CD4-positive, alpha-beta T cell (primary cell): Measurements from ENCODE around the gene DGKB. TPM values are rescaled to one million over a fixed set of nuclear protein-coding genes. Genes with fewer than 3 reads are reported as not detected.

Experiments
- ATAC-seq: fragments of 200-7000 bp; cut with Tn5 transposase; one replicate; pipeline ENCODE4 v1.10.0; 2022; ENCODE audit warnings: mild to moderate bottlenecking; ENCODE audit not compliant: poor library complexity
- CTCF ChIA-PET: fragments of 350-600 bp; sonication (Branson Sonifier 250); formaldehyde crosslinking; loops from one replicate; lab custom pipeline; 2021; ENCODE audit warnings: antibody characterized with exemption, inconsistent platforms; lab: Charles Lee
- POLR2A ChIA-PET: fragments of 350-600 bp; sonication (Branson Sonifier 250); formaldehyde crosslinking; loops from one replicate; lab custom pipeline; 2021; ENCODE audit warnings: antibody characterized with exemption, inconsistent platforms; lab: Charles Lee
- DNase-seq, 14 experiments: peaks; one replicate each; pipeline ENCODE4 v3.0.0-alpha.2; 2013 to 2020; ENCODE audit warnings: mixed read lengths in 2 of 14
- H3K27ac ChIP-seq, 2 donors: one replicate each; pipeline versions ENCODE4 v1.5.1 to v1.7.0; 2013; ENCODE audit warnings: low read length in 2 of 2, low read depth in 1 of 2, mild to moderate bottlenecking in 1 of 2
- H3K27me3 ChIP-seq, 2 experiments: 1 replicate in 1 of 2; 2 replicates in 1 of 2; pipeline versions ENCODE4 v1.6.1 to v1.7.0; 2013; ENCODE audit warnings: low read length in 2 of 2, control low read depth in 1 of 2, mild to moderate bottlenecking in 1 of 2, moderate library complexity in 1 of 2; ENCODE audit not compliant: insufficient read depth in 2 of 2, control insufficient read depth in 1 of 2
- H3K36me3 ChIP-seq: one replicate; pipeline ENCODE4 v1.6.1; 2013; ENCODE audit warnings: low read length, control low read depth; ENCODE audit not compliant: insufficient read depth
- H3K4me1 ChIP-seq: one replicate; pipeline ENCODE4 v1.6.1; 2013; ENCODE audit warnings: low read length, control low read depth; ENCODE audit not compliant: insufficient read depth
- H3K4me3 ChIP-seq: one replicate; pipeline ENCODE4 v1.5.1; 2013; ENCODE audit warnings: mild to moderate bottlenecking, low read length, moderate library complexity
- H3K9me3 ChIP-seq, 2 experiments: 1 replicate in 1 of 2; 2 replicates in 1 of 2; pipeline versions ENCODE4 v1.6.1 to v1.7.0; 2013; ENCODE audit warnings: low read length in 2 of 2, mild to moderate bottlenecking in 2 of 2, control low read depth in 1 of 2, moderate library complexity in 1 of 2; ENCODE audit not compliant: control insufficient read depth in 1 of 2, insufficient read depth in 1 of 2
- H3K27ac Mint-ChIP-seq: one replicate; pipeline ENCODE4 v1.8.0; 2020; ENCODE audit warnings: mixed read lengths
- H3K27me3 Mint-ChIP-seq: one replicate; pipeline ENCODE4 v1.8.0; 2021; ENCODE audit warnings: mixed read lengths
- H3K36me3 Mint-ChIP-seq: one replicate; pipeline ENCODE4 v1.8.0; 2021; ENCODE audit warnings: low read depth, mixed read lengths
- H3K4me1 Mint-ChIP-seq: one replicate; pipeline ENCODE4 v1.8.0; 2021; ENCODE audit warnings: low read depth, mixed read lengths
- H3K4me3 Mint-ChIP-seq: one replicate; pipeline ENCODE4 v1.8.0; 2020; ENCODE audit warnings: mild to moderate bottlenecking, mixed read lengths
- H3K9me3 Mint-ChIP-seq: one replicate; pipeline ENCODE4 v1.8.0; 2020; ENCODE audit warnings: mixed read lengths
- intact Hi-C, 2 experiments: fragments of 100-400 bp; cut with DNase I in 1 of 2; cut with micrococcal nuclease in 1 of 2; formaldehyde crosslinking; loops; one replicate each; pipeline versions ENCODE4 v1.15.1 to v1.9.0; 2023 to 2025; cut with DNase I, micrococcal nuclease
- total RNA-seq, 174 experiments: library from RNA in 2 of 174; stranded (reverse) in 2 of 174; gene quantifications; one replicate each; pipeline ENCODE4 v1.2.3 and lab custom pipeline; 2021 to 2026
- TF ChIP-seq, protein P1 (sequence below): fragments of 200-600 bp; IDR thresholded peaks from one replicate; pipeline ENCODE4 v1.8.0; 2022; ENCODE audit warnings: antibody characterized with exemption, mild to moderate bottlenecking

Gene DGKB
- total RNA-seq, 2 experiments from 2014 or later = not detected

DNA sequence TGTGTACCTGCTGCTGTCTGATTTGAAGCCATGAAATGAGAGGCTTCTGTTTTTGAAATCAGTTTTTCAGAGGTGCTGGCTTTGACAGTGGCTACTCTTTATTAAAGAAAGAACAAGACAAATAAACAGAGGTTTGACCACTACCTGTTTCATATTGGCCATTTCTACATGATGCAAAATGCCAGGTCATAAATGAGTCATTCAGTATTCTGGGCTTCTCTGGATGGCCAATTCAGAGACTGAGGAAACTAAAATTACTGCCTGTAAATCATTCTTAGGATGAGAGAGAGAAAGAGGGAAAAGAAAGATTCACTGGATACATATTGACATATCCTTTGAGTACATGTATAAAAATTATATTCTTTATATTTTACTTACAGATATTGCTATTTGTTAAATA is 609.8 kb downstream of the DGKB start:
- H3K27me3 Mint-ChIP-seq = no peaks in the 10 kb centered on the region
- Histone ChIP-seq H3K4me1 (no peaks in the 10 kb centered on the region), H3K4me3 (no peak overlapping the region), H3K27ac (no peak overlapping the region), H3K36me3 (no peaks in the 10 kb centered on the region), H3K9me3 (peaks cover 0 to 3% of the 10 kb centered on the region in 2 experiments), H3K27me3 (no peaks in the 10 kb centered on the region)
- H3K27ac Mint-ChIP-seq = no peak overlapping the region
- TF ChIP-seq, protein P1, sequence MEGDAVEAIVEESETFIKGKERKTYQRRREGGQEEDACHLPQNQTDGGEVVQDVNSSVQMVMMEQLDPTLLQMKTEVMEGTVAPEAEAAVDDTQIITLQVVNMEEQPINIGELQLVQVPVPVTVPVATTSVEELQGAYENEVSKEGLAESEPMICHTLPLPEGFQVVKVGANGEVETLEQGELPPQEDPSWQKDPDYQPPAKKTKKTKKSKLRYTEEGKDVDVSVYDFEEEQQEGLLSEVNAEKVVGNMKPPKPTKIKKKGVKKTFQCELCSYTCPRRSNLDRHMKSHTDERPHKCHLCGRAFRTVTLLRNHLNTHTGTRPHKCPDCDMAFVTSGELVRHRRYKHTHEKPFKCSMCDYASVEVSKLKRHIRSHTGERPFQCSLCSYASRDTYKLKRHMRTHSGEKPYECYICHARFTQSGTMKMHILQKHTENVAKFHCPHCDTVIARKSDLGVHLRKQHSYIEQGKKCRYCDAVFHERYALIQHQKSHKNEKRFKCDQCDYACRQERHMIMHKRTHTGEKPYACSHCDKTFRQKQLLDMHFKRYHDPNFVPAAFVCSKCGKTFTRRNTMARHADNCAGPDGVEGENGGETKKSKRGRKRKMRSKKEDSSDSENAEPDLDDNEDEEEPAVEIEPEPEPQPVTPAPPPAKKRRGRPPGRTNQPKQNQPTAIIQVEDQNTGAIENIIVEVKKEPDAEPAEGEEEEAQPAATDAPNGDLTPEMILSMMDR = no peak
- no peaks in the 10 kb centered on the region for H3K4me1 Mint-ChIP-seq
- ChIA-PET POLR2A (no interaction called here), CTCF (no interaction called here)
- DNase-seq = no peak
- no peak for ATAC-seq
- H3K4me3 Mint-ChIP-seq = no peak overlapping the region
- H3K36me3 Mint-ChIP-seq = no peaks in the 10 kb centered on the region
- intact Hi-C loops = no loop called here
- H3K9me3 Mint-ChIP-seq = peaks cover 2% of the 10 kb centered on the region

DNA sequence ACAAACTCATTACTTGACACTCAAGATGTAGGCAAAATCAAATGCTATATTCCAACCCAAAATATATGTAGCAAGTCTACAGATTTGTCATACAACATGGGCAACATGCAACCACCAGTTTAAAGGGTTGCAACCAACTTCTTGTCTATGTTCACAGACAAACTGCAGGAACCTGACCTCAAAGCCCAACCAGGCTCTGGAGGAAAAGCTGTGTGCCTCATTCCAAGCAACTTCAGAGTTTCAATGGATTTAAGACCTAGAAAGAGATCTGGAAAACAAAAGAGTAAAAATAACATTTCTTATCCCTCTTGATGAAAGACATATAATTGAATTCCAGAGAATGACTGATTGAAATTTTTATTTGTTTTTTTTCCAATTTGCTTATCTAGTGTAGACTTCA is 612.6 kb downstream of the DGKB start:
- Histone ChIP-seq H3K4me1 (no peaks in the 10 kb centered on the region), H3K4me3 (no peak overlapping the region), H3K27me3 (no peaks in the 10 kb centered on the region), H3K9me3 (peaks cover 0 to 3% of the 10 kb centered on the region in 2 experiments), H3K36me3 (no peaks in the 10 kb centered on the region), H3K27ac (no peak overlapping the region)
- no peaks in the 10 kb centered on the region for H3K4me1 Mint-ChIP-seq
- ChIA-PET CTCF (no interaction called here), POLR2A (no interaction called here)
- no peak overlapping the region for H3K27ac Mint-ChIP-seq
- intact Hi-C loops = no loop called here
- no peaks in the 10 kb centered on the region for H3K36me3 Mint-ChIP-seq
- no peaks in the 10 kb centered on the region for H3K9me3 Mint-ChIP-seq
- DNase-seq = no peak
- no peak overlapping the region for H3K4me3 Mint-ChIP-seq
- ATAC-seq = no peak
- TF ChIP-seq, protein P1 = no peak
- H3K27me3 Mint-ChIP-seq = no peaks in the 10 kb centered on the region

DNA sequence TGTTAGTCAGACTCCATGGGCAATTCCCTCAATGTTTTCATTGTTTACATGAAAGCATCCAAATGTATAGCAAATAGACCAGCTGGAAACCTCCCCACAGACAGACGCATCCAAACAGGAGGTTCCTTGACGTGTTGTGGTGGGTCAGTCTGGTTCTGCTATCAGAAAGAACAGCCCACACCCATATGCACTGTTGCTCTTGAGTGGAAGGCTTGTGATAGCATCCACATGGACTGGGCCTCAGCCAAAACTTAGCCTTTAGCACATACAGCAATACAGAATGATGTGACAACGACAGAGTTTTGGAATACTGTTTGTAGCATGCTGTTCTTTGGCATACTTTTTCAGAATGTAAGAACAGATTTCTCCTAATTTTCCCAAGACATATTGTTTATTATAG is 613.9 kb downstream of the DGKB start:
- POLR2A ChIA-PET = no interaction called here

More for the DNA sequence above, 613.9 kb downstream of the DGKB start:
- H3K27ac Mint-ChIP-seq = no peak overlapping the region
- no peaks in the 10 kb centered on the region for H3K9me3 Mint-ChIP-seq
- H3K36me3 ChIP-seq = no peaks in the 10 kb centered on the region
- no peak overlapping the region for H3K27ac ChIP-seq
- no peak overlapping the region for H3K4me3 Mint-ChIP-seq
- H3K36me3 Mint-ChIP-seq = no peaks in the 10 kb centered on the region
- peaks cover 0 to 3% of the 10 kb centered on the region in 2 experiments for H3K9me3 ChIP-seq
- intact Hi-C loops = no loop called here
- no peaks in the 10 kb centered on the region for H3K4me1 ChIP-seq
- ATAC-seq = no peak
- H3K27me3 Mint-ChIP-seq = no peaks in the 10 kb centered on the region
- no peak for DNase-seq
- no peaks in the 10 kb centered on the region for H3K4me1 Mint-ChIP-seq
- CTCF ChIA-PET = interaction anchor here (0.6 to 0.7 kb wide), 2 partner anchors 34 to 1917 kb away, joined by 3 read pairs; no protein-coding TSS in a partner anchor
- no peak overlapping the region for H3K4me3 ChIP-seq
- no peaks in the 10 kb centered on the region for H3K27me3 ChIP-seq
- TF ChIP-seq, protein P1 = no peak
